Tibial nerve (tissue), 4 donors: ENCODE results near the gene RACK1. TPM values are rescaled to one million over a fixed set of nuclear protein-coding genes. Genes with fewer than 3 reads are reported as not detected.

ENCODE experiments used
- DNase-seq, 2 donors: peaks; one replicate each; pipeline ENCODE4 v3.0.0-alpha.2; 2019; ENCODE audit warnings: low spot score in 2 of 2
- H3K27ac ChIP-seq, 4 donors: fragments of 200-600 bp; sonication (generic) in 3 of 4; one replicate each; pipeline ENCODE4 v1.5.1; 2017 to 2019; ENCODE audit warnings: mild to moderate bottlenecking in 1 of 4
- H3K27me3 ChIP-seq, 2 donors: fragments of 200-600 bp; sonication (generic) in 1 of 2; one replicate each; pipeline versions ENCODE4 v1.5.1 to v1.6.0; 2017 to 2019
- H3K36me3 ChIP-seq, 3 donors: fragments of 200-600 bp; sonication (generic); one replicate each; pipeline ENCODE4 v1.5.1; 2018 to 2019
- H3K4me1 ChIP-seq, 4 donors: fragments of 200-600 bp; sonication (generic) in 3 of 4; one replicate each; pipeline ENCODE4 v1.5.1; 2017 to 2019
- H3K4me3 ChIP-seq, 4 donors: fragments of 200-600 bp; sonication (generic) in 3 of 4; one replicate each; pipeline ENCODE4 v1.5.1; 2017 to 2019; ENCODE audit warnings: mild to moderate bottlenecking in 1 of 4, moderate library complexity in 1 of 4
- H3K9me3 ChIP-seq, 4 donors: fragments of 200-600 bp; sonication (generic) in 3 of 4; one replicate each; pipeline ENCODE4 v1.5.1; 2017 to 2019
- CTCF ChIP-seq, 5 experiments: fragments of 200-600 bp in 3 of 5; fragments of 450-650 bp in 2 of 5; sonication (generic) in 3 of 5; IDR thresholded peaks; one replicate each; pipeline ENCODE4 v1.5.1; 2016 to 2019; ENCODE audit warnings: antibody characterized with exemption in 5 of 5, mild to moderate bottlenecking in 3 of 5, moderate library complexity in 2 of 5
- EP300 ChIP-seq, 2 donors: sonication (generic); formaldehyde crosslinking; IDR thresholded peaks; one replicate each; pipeline ENCODE4 v1.6.1; 2017; ENCODE audit warnings: antibody characterized with exemption in 2 of 2, mild to moderate bottlenecking in 1 of 2
- POLR2A ChIP-seq, 2 donors: fragments of 450-650 bp; IDR thresholded peaks; one replicate each; pipeline ENCODE4 v1.6.1; 2017; ENCODE audit warnings: antibody characterized with exemption in 2 of 2, mild to moderate bottlenecking in 2 of 2, moderate library complexity in 2 of 2
- WGBS, 2 donors: methylation state at CpG; one replicate each; pipeline ENCODE4 v1.1.5; 2018; 5-methylcytosine and 5-hydroxymethylcytosine counted together
- total RNA-seq, 4 donors: library from RNA; depleted of rRNA; stranded (reverse); fragments of >200 nt; gene quantifications; one replicate each; pipeline ENCODE4 v1.1.0, GENCODE V29; 2016

Gene RACK1
- total RNA-seq, 4 donors from 2014 or later, result 1,722 to 2,174 (median 1,870) TPM

- DNase-seq, result peak; percentile 73 to 82
- WGBS, 2 donors, result 0% methylated on average over 23 to 26 of the region's 43 CpGs
- H3K27ac ChIP-seq, result peak within 1 kb of the TSS; percentile 77 to 100 (median 98)
- no peaks in the 10 kb centered on the region for H3K27me3 ChIP-seq
- peak within 1 kb of the TSS; percentile 55 to 93 (median 82) for H3K4me3 ChIP-seq
- peaks cover 0 to 21% (median 0%) of the 10 kb centered on the region in 3 donors for H3K36me3 ChIP-seq
- H3K4me1 ChIP-seq, result peaks cover 0 to 65% (median 39%) of the 10 kb centered on the region in 4 donors
- peak in 1 of 2 donors; percentile 95 for TF ChIP-seq EP300 (IDR thresholded peaks at IDR 0.05)
- TF ChIP-seq POLR2A (IDR thresholded peaks at IDR 0.05), result peak; percentile 76 to 78
- TF ChIP-seq CTCF (IDR thresholded peaks at IDR 0.05), result peak in 1 of 5 experiments; percentile 21
- no peaks in the 10 kb centered on the region for H3K9me3 ChIP-seq
These were observed 17.1 kb upstream of the RACK1 start, which contains the start of gene TRIM52 for GRCh38 chr5:181260720-181261319. TSS of gene TRIM52 (minus strand) at chr5:181261143. CDS start at chr5:181260813, 330 bp downstream.

- no peak for DNase-seq
- TF ChIP-seq EP300 (IDR thresholded peaks at IDR 0.05) (no peak), POLR2A (IDR thresholded peaks at IDR 0.05) (no peak), CTCF (IDR thresholded peaks at IDR 0.05) (no peak)
- Histone ChIP-seq H3K36me3 (peaks cover 0 to 16% (median 0%) of the 10 kb centered on the region in 3 donors), H3K4me3 (peak overlapping the region; percentile 55 to 93 (median 82)), H3K27ac (peak overlapping the region; percentile 77 to 100 (median 98)), H3K9me3 (no peaks in the 10 kb centered on the region), H3K4me1 (peaks cover 0 to 67% (median 39%) of the 10 kb centered on the region in 4 donors), H3K27me3 (no peaks in the 10 kb centered on the region)
- WGBS, 2 donors, result 2 to 3% methylated on average over 26 of the region's 26 CpGs
These were observed 16.4 kb upstream of the RACK1 start for GRCh38 chr5:181259974-181260719.

GRCh38 chr5:181259283-181259682 is 15.6 kb upstream of the RACK1 start:
- Histone ChIP-seq H3K4me1 (peaks cover 0 to 75% (median 39%) of the 10 kb centered on the region in 4 donors), H3K36me3 (peaks cover 0 to 15% (median 0%) of the 10 kb centered on the region in 3 donors), H3K4me3 (peak overlapping the region; percentile 55 to 93 (median 82)), H3K9me3 (no peaks in the 10 kb centered on the region), H3K27ac (peak overlapping the region in 2 of 4 donors; percentile 97 to 100), H3K27me3 (no peaks in the 10 kb centered on the region)
- DNase-seq, result no peak
- TF ChIP-seq POLR2A (IDR thresholded peaks at IDR 0.05), result no peak
- TF ChIP-seq CTCF (IDR thresholded peaks at IDR 0.05), result no peak
- TF ChIP-seq EP300 (IDR thresholded peaks at IDR 0.05), result no peak
- WGBS, 2 donors, result 44 to 46% methylated on average over 2 of the region's 2 CpGs

GRCh38 chr5:181258576-181258975 is 14.9 kb upstream of the RACK1 start:
- peak overlapping the region in 2 of 4 donors; percentile 75 to 90 for H3K4me3 ChIP-seq
- TF ChIP-seq POLR2A (IDR thresholded peaks at IDR 0.05) (no peak), EP300 (IDR thresholded peaks at IDR 0.05) (no peak), CTCF (IDR thresholded peaks at IDR 0.05) (no peak)
- H3K36me3 ChIP-seq, result peaks cover 0 to 15% (median 0%) of the 10 kb centered on the region in 3 donors
- H3K27ac ChIP-seq, result no peak overlapping the region
- no peaks in the 10 kb centered on the region for H3K9me3 ChIP-seq
- H3K4me1 ChIP-seq, result peaks cover 0 to 82% (median 39%) of the 10 kb centered on the region in 4 donors
- DNase-seq, result no peak
- no peaks in the 10 kb centered on the region for H3K27me3 ChIP-seq
- WGBS, 2 donors, result 50 to 51% methylated on average over 3 of the region's 3 CpGs
